Stimulated activated CD4-positive, alpha-beta T cell treated with anti-CD3 and anti-CD28 coated beads, Interleukin-15, amount 100 ng/mL, for 1 hour (primary cell): ENCODE results near the gene TBXA2R.
"Not testable (repeated sequence)": the region's sequence is repeated elsewhere in the genome, so short reads cannot be mapped to it uniquely, and the experiment has no call there.

ENCODE experiments used
- DNase-seq, 2 donors: peaks; one replicate each; pipeline ENCODE4 v3.0.0-alpha.2; 2020; ENCODE audit warnings: low read depth in 1 of 2, low spot score in 1 of 2

Gene TBXA2R

GRCh38 chr19:3641515-3642269, 35.0 kb upstream of the TBXA2R start:
- DNase-seq = no peak

GRCh38 chr19:3639479-3639878, 32.8 kb upstream of the TBXA2R start:
- DNase-seq = no peak

GRCh38 chr19:3638208-3639193, 31.8 kb upstream of the TBXA2R start:
- DNase-seq = no peak

GRCh38 chr19:3637621-3638020, 30.9 kb upstream of the TBXA2R start:
- DNase-seq = no peak

- no peak for DNase-seq
Measured at GRCh38 chr19:3636962-3637361, 30.3 kb upstream of the TBXA2R start.

GRCh38 chr19:3636506-3636905, 29.8 kb upstream of the TBXA2R start:
- DNase-seq = no peak

GRCh38 chr19:3634496-3635045, 27.9 kb upstream of the TBXA2R start:
- no peak for DNase-seq

- no peak for DNase-seq
Measured at GRCh38 chr19:3633559-3633988, 26.9 kb upstream of the TBXA2R start.

- DNase-seq = no peak
Measured at GRCh38 chr19:3632739-3633558, 26.3 kb upstream of the TBXA2R start.

GRCh38 chr19:3632098-3632497, 25.4 kb upstream of the TBXA2R start:
- DNase-seq = no peak

- no peak for DNase-seq
Measured at GRCh38 chr19:3631053-3631861, 24.6 kb upstream of the TBXA2R start.

GRCh38 chr19:3628766-3629165, 22.1 kb upstream of the TBXA2R start:
- not testable (repeated sequence) for DNase-seq

- DNase-seq = no peak
Measured at GRCh38 chr19:3627351-3627723, 20.7 kb upstream of the TBXA2R start.

GRCh38 chr19:3626473-3627350, 20.0 kb upstream of the TBXA2R start, which contains the start of gene CACTIN:
TSS of gene CACTIN (minus strand) at chr19:3626790. CDS start at chr19:3626762, 28 bp downstream.
- peak; percentile 97 to 98 for DNase-seq

GRCh38 chr19:3625996-3626472, 19.4 kb upstream of the TBXA2R start:
- no peak for DNase-seq

GRCh38 chr19:3623716-3624115, 17.0 kb upstream of the TBXA2R start:
- DNase-seq = no peak

- DNase-seq = no peak
Measured at GRCh38 chr19:3622224-3622623, 15.5 kb upstream of the TBXA2R start.

- DNase-seq = no peak
Measured at GRCh38 chr19:3621689-3622088, 15.0 kb upstream of the TBXA2R start.
